Measurements from ENCODE around the gene RBP7. TPM values are rescaled to one million over a fixed set of nuclear protein-coding genes. Genes with fewer than 3 reads are reported as not detected.

The RBP7 gene
- polyA plus RNA-seq, 3 donors from 2014 or later = 0.38 TPM; not detected in 2

- Mint-ChIP-seq H3K36me3 (peaks cover 4 to 8% (median 7%) of the 10 kb centered on the region in 3 donors), H3K9me3 (no peaks in the 10 kb centered on the region), H3K27ac (no peak overlapping the region), H3K27me3 (ENCODE audit: low read depth in 3 of 3) (no peaks in the 10 kb centered on the region), H3K4me1 (peaks cover 33 to 54% of the 10 kb centered on the region in 2 donors), H3K4me3 (no peak overlapping the region)
- DNase-seq = no peak
These were observed 48.7 kb downstream of the RBP7 start for GRCh38 chr1:10045480-10046355.

GRCh38 chr1:10046356-10047085 is 49.5 kb downstream of the RBP7 start:
- H3K4me1 Mint-ChIP-seq = peaks cover 34 to 62% of the 10 kb centered on the region in 2 donors
- no peaks in the 10 kb centered on the region for H3K9me3 Mint-ChIP-seq
- H3K4me3 Mint-ChIP-seq = no peak overlapping the region
- DNase-seq = no peak
- no peak overlapping the region for H3K27ac Mint-ChIP-seq
- no peaks in the 10 kb centered on the region for H3K27me3 Mint-ChIP-seq (ENCODE audit: low read depth in 3 of 3)
- peaks cover 4 to 11% (median 7%) of the 10 kb centered on the region in 3 donors for H3K36me3 Mint-ChIP-seq

- H3K36me3 Mint-ChIP-seq = peaks cover 0 to 8% (median 4%) of the 10 kb centered on the region in 3 donors
- DNase-seq = no peak
- no peak overlapping the region for H3K4me3 Mint-ChIP-seq
- peak overlapping the region in 1 of 6 donors; percentile 26 for H3K27ac Mint-ChIP-seq
- no peaks in the 10 kb centered on the region for H3K9me3 Mint-ChIP-seq
- peaks cover 31 to 58% of the 10 kb centered on the region in 2 donors for H3K4me1 Mint-ChIP-seq
- H3K27me3 Mint-ChIP-seq (ENCODE audit: low read depth in 3 of 3) = no peaks in the 10 kb centered on the region
These were observed 51.6 kb downstream of the RBP7 start for GRCh38 chr1:10048601-10049000.

DNA sequence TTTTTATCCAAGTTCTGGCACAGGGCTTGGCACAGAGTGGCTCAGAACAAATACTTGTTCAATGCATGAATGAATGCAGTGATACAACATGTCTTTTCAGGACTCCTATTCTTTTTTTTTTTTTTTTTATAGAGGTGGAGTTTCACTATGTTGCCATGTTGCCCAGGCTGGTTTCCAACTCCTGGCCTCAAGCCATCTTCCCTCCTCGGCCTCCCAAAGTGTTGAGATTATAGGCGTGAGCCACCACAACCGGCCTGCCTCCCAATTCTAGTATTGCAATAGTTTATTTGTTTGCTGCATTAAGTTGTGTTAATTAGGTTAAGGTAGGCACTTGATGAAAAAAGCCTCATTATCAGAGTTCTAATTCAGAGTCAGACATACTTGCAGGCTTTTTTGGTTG is 53.6 kb downstream of the RBP7 start:
- H3K36me3 Mint-ChIP-seq = peaks cover 0 to 8% (median 4%) of the 10 kb centered on the region in 3 donors

GRCh38 chr1:10051656-10052055 is 54.6 kb downstream of the RBP7 start:
- DNase-seq = no peak
- H3K4me3 Mint-ChIP-seq = no peak overlapping the region
- H3K27me3 Mint-ChIP-seq (ENCODE audit: low read depth in 3 of 3) = no peaks in the 10 kb centered on the region
- H3K27ac Mint-ChIP-seq = no peak overlapping the region
- peaks cover 0 to 8% (median 7%) of the 10 kb centered on the region in 3 donors for H3K36me3 Mint-ChIP-seq
- no peaks in the 10 kb centered on the region for H3K9me3 Mint-ChIP-seq
- peaks cover 17 to 46% of the 10 kb centered on the region in 2 donors for H3K4me1 Mint-ChIP-seq

More for the DNA sequence above, 53.6 kb downstream of the RBP7 start:
- Mint-ChIP-seq H3K9me3 (no peaks in the 10 kb centered on the region), H3K4me1 (peaks cover 22 to 57% of the 10 kb centered on the region in 2 donors), H3K4me3 (no peak overlapping the region), H3K27ac (peak overlapping the region in 1 of 6 donors; percentile 54), H3K27me3 (ENCODE audit: low read depth in 3 of 3) (no peaks in the 10 kb centered on the region)
- DNase-seq = no peak

GRCh38 chr1:10052347-10052746 is 55.3 kb downstream of the RBP7 start:
- H3K27ac Mint-ChIP-seq = no peak overlapping the region

GRCh38 chr1:10054465-10054864 is 57.4 kb downstream of the RBP7 start:
- peaks cover 10 to 38% of the 10 kb centered on the region in 2 donors for H3K4me1 Mint-ChIP-seq
- no peaks in the 10 kb centered on the region for H3K9me3 Mint-ChIP-seq
- no peak overlapping the region for H3K4me3 Mint-ChIP-seq
- H3K27me3 Mint-ChIP-seq (ENCODE audit: low read depth in 3 of 3) = no peaks in the 10 kb centered on the region
- DNase-seq = no peak
- peaks cover 3 to 4% (median 4%) of the 10 kb centered on the region in 3 donors for H3K36me3 Mint-ChIP-seq
- H3K27ac Mint-ChIP-seq = peak overlapping the region in 1 of 6 donors; percentile 16

More at GRCh38 chr1:10052347-10052746, 55.3 kb downstream of the RBP7 start:
- no peaks in the 10 kb centered on the region for H3K27me3 Mint-ChIP-seq (ENCODE audit: low read depth in 3 of 3)
- no peak overlapping the region for H3K4me3 Mint-ChIP-seq
- peaks cover 0 to 8% (median 7%) of the 10 kb centered on the region in 3 donors for H3K36me3 Mint-ChIP-seq
- no peak for DNase-seq
- H3K4me1 Mint-ChIP-seq = peaks cover 11 to 42% of the 10 kb centered on the region in 2 donors
- no peaks in the 10 kb centered on the region for H3K9me3 Mint-ChIP-seq

- Mint-ChIP-seq H3K4me3 (no peak overlapping the region), H3K9me3 (no peaks in the 10 kb centered on the region), H3K27me3 (ENCODE audit: low read depth in 3 of 3) (peaks cover 0 to 1% (median 0%) of the 10 kb centered on the region in 3 donors), H3K36me3 (peaks cover 0 to 4% (median 3%) of the 10 kb centered on the region in 3 donors), H3K4me1 (peaks cover 8 to 33% of the 10 kb centered on the region in 2 donors), H3K27ac (peak overlapping the region in 1 of 6 donors; percentile 35)
- DNase-seq = no peak
These were observed 59.6 kb downstream of the RBP7 start for GRCh38 chr1:10056599-10056987.

DNA sequence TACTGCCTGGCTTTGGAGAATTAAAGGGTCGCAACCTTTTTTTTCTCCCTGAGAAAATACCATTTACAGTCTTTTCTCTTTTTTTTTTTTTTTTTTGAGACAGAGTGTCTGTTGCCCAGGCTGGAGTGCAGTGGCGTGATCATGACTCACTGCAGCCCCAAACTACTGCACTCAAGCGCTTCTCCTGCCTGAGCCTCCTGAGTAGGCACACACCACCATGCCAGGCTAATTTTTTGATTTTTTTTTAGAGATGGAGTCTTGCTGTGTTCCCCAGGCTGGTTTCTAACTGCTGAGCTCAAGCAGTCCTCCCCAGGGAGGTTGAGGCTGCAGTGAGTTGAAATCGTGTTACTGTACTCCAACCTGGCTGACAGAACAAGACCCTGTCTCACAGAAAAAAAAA is 60.3 kb downstream of the RBP7 start:
- Mint-ChIP-seq H3K27ac (no peak overlapping the region), H3K4me3 (no peak overlapping the region), H3K4me1 (peaks cover 8 to 33% of the 10 kb centered on the region in 2 donors)

DNA sequence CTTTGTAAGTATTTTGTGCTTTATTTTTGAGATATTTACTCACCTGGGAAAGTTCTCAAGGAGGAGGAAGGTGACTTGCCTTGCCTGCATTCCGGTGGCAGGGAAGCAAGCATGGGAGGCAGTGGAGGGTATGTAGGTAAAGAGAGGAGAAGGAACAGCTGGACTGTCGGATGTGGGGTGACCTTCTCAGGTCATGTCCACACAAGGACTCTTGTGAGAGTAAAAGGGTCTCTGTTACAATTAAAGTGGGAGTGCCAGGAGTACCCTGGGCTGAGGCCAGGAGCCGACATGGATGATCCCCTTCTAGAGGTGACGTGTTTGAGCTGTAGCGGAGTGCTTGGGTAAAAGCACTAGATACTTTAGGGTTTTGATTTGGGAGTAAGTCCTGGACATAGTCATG is 60.8 kb downstream of the RBP7 start:
- no peak for DNase-seq
- Mint-ChIP-seq H3K9me3 (no peaks in the 10 kb centered on the region), H3K4me3 (no peak overlapping the region), H3K4me1 (peaks cover 8 to 33% of the 10 kb centered on the region in 2 donors), H3K27me3 (ENCODE audit: low read depth in 3 of 3) (peaks cover 0 to 1% (median 0%) of the 10 kb centered on the region in 3 donors), H3K27ac (peak overlapping the region in 1 of 6 donors; percentile 51), H3K36me3 (peaks cover 0 to 4% (median 3%) of the 10 kb centered on the region in 3 donors)

More for the DNA sequence above, 60.3 kb downstream of the RBP7 start:
- Mint-ChIP-seq H3K27me3 (ENCODE audit: low read depth in 3 of 3) (peaks cover 0 to 1% (median 0%) of the 10 kb centered on the region in 3 donors), H3K9me3 (no peaks in the 10 kb centered on the region), H3K36me3 (peaks cover 0 to 4% (median 3%) of the 10 kb centered on the region in 3 donors)
- no peak for DNase-seq

GRCh38 chr1:10059342-10059718 is 62.3 kb downstream of the RBP7 start:
- H3K4me1 Mint-ChIP-seq = peaks cover 16 to 38% of the 10 kb centered on the region in 2 donors
- DNase-seq = no peak
- peaks cover 0 to 4% (median 0%) of the 10 kb centered on the region in 3 donors for H3K27me3 Mint-ChIP-seq (ENCODE audit: low read depth in 3 of 3)
- H3K36me3 Mint-ChIP-seq = peaks cover 0 to 4% (median 3%) of the 10 kb centered on the region in 3 donors
- H3K4me3 Mint-ChIP-seq = no peak overlapping the region
- H3K9me3 Mint-ChIP-seq = no peaks in the 10 kb centered on the region
- H3K27ac Mint-ChIP-seq = no peak overlapping the region

GRCh38 chr1:10060311-10061100 is 63.5 kb downstream of the RBP7 start:
- H3K4me1 Mint-ChIP-seq = peaks cover 22 to 46% of the 10 kb centered on the region in 2 donors
- peaks cover 0 to 4% (median 1%) of the 10 kb centered on the region in 3 donors for H3K27me3 Mint-ChIP-seq (ENCODE audit: low read depth in 3 of 3)
- H3K27ac Mint-ChIP-seq = no peak overlapping the region

DNA sequence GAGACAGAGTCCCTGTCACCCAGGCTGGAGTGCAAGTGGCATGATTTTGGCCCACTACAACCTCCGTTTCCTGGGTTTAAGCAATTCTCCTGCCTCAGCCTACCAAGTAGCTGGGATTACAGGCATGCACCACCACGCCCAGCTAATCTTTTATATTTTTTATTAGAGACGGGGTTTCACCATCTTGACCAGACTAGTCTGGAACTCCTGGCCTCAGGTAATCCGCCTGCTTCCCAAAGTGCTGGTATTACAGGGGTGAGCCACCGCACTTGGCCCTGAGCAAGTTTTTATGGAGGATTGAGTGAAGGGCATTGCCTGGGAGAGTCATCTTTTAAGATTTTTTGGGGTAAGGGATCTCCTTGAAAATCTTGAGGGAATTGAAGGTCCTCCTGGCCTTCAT is 64.2 kb downstream of the RBP7 start:
- peaks cover 0 to 4% (median 1%) of the 10 kb centered on the region in 3 donors for H3K27me3 Mint-ChIP-seq (ENCODE audit: low read depth in 3 of 3)
- H3K27ac Mint-ChIP-seq = no peak overlapping the region
- H3K4me3 Mint-ChIP-seq = no peak overlapping the region
- H3K9me3 Mint-ChIP-seq = no peaks in the 10 kb centered on the region
- peaks cover 21 to 46% of the 10 kb centered on the region in 2 donors for H3K4me1 Mint-ChIP-seq
- DNase-seq = no peak
- peaks cover 0 to 4% (median 0%) of the 10 kb centered on the region in 3 donors for H3K36me3 Mint-ChIP-seq

More at GRCh38 chr1:10060311-10061100, 63.5 kb downstream of the RBP7 start:
- H3K9me3 Mint-ChIP-seq = no peaks in the 10 kb centered on the region
- no peak for DNase-seq
- H3K4me3 Mint-ChIP-seq = no peak overlapping the region
- peaks cover 0 to 4% (median 3%) of the 10 kb centered on the region in 3 donors for H3K36me3 Mint-ChIP-seq

Measured in immature natural killer cell (primary cell).